ENCODE data around the gene THOP1. TPM values are rescaled to one million over a fixed set of nuclear protein-coding genes. Genes with fewer than 3 reads are reported as not detected.
A peak's percentile ranks its signal among the peaks of the same experiment; 100 is the strongest.
"Not testable (repeated sequence)": the region's sequence is repeated elsewhere in the genome, so short reads cannot be mapped to it uniquely, and the experiment has no call there.

The THOP1 gene
- total RNA-seq, 1 experiment from 2014 or later = 287 TPM

- H3K27me3 ChIP-seq (ENCODE audit: control insufficient read depth, insufficient read depth, low read length) = no peaks in the 10 kb centered on the region
- H3K4me3 ChIP-seq (ENCODE audit: insufficient read depth, low read depth, low read length) = no peak overlapping the region
- H3K36me3 ChIP-seq (replicated peaks; ENCODE audit: control insufficient read depth, insufficient read depth, low read length) = peaks cover 22% of the 10 kb centered on the region
- DNase-seq = no peak
These were observed 24.3 kb downstream of the THOP1 start for GRCh38 chr19:2809387-2810140.

DNA sequence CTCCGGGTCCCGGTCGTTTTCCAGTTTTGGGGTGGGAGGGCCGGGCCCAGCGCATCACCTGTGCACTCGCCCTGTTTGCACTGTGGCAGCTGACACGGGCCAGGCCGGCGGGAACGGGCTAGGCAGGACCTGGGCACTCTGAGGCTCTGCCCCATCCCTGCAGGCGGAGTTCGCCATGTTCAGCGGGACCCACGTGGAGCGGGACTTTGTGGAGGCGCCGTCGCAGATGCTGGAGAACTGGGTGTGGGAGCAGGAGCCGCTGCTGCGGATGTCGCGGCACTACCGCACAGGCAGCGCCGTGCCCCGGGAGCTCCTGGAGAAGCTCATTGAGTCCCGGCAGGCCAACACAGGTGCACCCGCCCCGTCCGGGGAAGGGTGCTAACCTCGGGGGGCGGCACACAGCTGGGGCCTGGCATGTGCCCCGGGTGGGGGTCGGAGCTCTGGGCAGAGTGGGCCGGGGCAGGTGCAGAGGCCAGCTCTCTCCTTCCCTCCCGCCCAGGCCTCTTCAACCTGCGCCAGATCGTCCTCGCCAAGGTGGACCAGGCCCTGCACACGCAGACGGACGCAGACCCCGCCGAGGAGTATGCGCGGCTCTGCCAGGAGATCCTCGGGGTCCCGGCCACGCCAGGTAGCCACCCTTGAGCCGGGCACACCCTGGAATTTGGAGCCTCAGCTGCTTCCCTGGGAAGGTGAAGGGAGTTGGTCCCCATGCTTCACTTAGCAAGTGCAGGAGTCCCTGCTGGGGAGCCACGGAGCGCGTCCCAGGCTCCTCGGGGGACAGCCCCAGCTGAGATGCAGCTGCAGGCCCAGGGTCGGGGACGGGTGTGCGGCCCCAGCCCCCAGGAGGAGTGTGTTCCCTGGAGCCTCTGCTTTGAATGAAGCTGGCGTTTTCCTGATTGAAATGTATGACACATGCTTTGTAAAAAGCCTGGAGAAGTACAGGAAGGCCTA is 25.1 kb downstream of the THOP1 start:
- peaks cover 14% of the 10 kb centered on the region for H3K36me3 ChIP-seq (replicated peaks; ENCODE audit: control insufficient read depth, insufficient read depth, low read length)
- no peaks in the 10 kb centered on the region for H3K27me3 ChIP-seq (ENCODE audit: control insufficient read depth, insufficient read depth, low read length)
- DNase-seq = peak; percentile 57
- no peak overlapping the region for H3K4me3 ChIP-seq (ENCODE audit: insufficient read depth, low read depth, low read length)

DNA sequence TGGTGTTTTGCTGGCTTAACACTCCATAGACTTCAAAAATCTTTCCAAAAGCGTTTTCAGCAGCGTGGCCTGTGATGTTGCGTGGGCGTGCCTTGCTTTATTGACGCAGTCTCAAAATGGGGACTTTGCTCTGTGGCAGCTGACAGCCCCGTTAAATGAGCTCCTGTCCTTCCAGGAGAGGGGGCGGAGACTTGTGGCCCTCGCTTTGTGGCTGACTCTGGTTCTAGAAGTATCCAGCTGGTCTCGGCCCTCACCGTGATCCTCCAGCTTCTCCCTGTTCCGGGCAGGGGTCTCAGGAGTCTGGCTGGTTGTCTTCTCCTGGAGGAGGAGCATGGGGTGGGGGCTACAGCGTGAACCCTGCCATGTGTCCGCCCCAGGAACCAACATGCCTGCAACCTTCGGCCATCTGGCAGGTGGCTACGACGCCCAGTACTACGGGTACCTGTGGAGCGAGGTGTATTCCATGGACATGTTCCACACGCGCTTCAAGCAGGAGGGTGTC is 26.0 kb downstream of the THOP1 start:
- Histone ChIP-seq H3K27me3 (ENCODE audit: control insufficient read depth, insufficient read depth, low read length) (no peaks in the 10 kb centered on the region), H3K4me3 (ENCODE audit: insufficient read depth, low read depth, low read length) (no peak overlapping the region), H3K36me3 (replicated peaks; ENCODE audit: control insufficient read depth, insufficient read depth, low read length) (peaks cover 13% of the 10 kb centered on the region)
- DNase-seq = peak; percentile 44

- Histone ChIP-seq H3K27me3 (ENCODE audit: control insufficient read depth, insufficient read depth, low read length) (no peaks in the 10 kb centered on the region), H3K36me3 (replicated peaks; ENCODE audit: control insufficient read depth, insufficient read depth, low read length) (peaks cover 13% of the 10 kb centered on the region), H3K4me3 (ENCODE audit: insufficient read depth, low read depth, low read length) (no peak overlapping the region)
- DNase-seq = peak; percentile 52
These were observed 26.6 kb downstream of the THOP1 start for GRCh38 chr19:2811735-2812413.

DNA sequence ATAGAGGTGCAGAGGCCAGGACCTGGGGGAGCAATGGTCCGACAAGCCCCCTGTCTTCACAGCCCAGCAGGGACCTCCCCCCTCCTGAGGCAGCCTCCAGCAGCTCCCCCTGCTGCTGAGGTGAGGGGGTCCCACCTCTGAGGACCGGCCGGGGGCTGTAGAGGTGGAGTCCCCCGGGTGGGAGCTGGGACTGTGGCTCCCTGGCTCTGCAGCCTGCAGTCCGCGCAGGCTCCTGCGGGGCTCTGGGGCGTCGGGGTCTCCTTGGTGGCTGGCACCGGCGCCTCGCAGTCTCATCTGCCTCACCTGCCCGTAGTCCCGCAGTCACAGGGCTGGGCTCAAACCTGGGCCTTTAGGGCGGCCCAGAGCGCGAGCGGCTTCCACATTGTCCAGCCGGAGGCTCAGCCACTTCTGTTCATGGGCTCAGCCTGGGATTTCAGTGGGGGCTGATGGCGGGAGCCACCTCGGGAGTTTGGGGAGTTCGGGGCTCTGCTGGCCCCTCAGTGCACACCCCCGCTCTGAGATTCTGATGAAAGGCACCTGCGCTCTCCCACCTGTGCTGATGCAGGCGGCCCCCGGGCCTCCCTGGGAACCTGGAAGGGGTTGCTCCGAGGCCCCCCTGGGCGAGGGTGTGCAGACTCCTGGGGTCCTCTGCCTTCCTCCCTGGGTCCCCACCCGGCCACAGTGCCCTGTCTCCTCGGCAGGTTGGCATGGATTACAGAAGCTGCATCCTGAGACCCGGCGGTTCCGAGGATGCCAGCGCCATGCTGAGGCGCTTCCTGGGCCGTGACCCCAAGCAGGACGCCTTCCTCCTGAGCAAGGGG is 27.3 kb downstream of the THOP1 start:
- no peak overlapping the region for H3K4me3 ChIP-seq (ENCODE audit: insufficient read depth, low read depth, low read length)
- DNase-seq = peak; percentile 67
- H3K36me3 ChIP-seq (replicated peaks; ENCODE audit: control insufficient read depth, insufficient read depth, low read length) = peaks cover 13% of the 10 kb centered on the region
- no peaks in the 10 kb centered on the region for H3K27me3 ChIP-seq (ENCODE audit: control insufficient read depth, insufficient read depth, low read length)

- no peak overlapping the region for H3K4me3 ChIP-seq (ENCODE audit: insufficient read depth, low read depth, low read length)
- H3K36me3 ChIP-seq (replicated peaks; ENCODE audit: control insufficient read depth, insufficient read depth, low read length) = peaks cover 13% of the 10 kb centered on the region
- DNase-seq = peak; percentile 54
- H3K27me3 ChIP-seq (ENCODE audit: control insufficient read depth, insufficient read depth, low read length) = no peaks in the 10 kb centered on the region
These were observed 28.2 kb downstream of the THOP1 start for GRCh38 chr19:2813235-2814160.

DNA sequence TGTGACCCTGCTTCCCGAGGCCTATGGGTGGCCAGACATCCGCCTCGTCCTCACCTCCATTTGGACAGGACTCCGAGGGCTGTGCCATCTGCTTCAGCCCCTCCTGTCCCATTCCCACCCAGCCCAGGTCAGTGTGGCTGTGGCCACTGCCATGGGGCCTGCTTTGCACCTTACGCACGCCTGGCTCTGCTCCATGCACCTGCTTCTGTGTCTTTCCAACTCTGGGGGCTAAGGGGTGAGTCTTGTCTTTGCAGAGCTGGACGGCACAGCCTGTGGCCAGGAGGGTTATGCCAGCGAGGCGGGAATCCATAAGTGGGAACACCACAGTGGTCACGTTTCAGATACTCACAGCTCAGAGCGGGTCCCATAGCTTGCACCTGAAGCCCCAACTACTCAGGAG is 29.1 kb downstream of the THOP1 start:
- H3K36me3 ChIP-seq (replicated peaks; ENCODE audit: control insufficient read depth, insufficient read depth, low read length) = peaks cover 10% of the 10 kb centered on the region
- no peak overlapping the region for H3K4me3 ChIP-seq (ENCODE audit: insufficient read depth, low read depth, low read length)
- H3K27me3 ChIP-seq (ENCODE audit: control insufficient read depth, insufficient read depth, low read length) = no peaks in the 10 kb centered on the region
- DNase-seq = no peak

- H3K27me3 ChIP-seq (ENCODE audit: control insufficient read depth, insufficient read depth, low read length) = no peaks in the 10 kb centered on the region
- DNase-seq = peak; percentile 74
- H3K36me3 ChIP-seq (replicated peaks; ENCODE audit: control insufficient read depth, insufficient read depth, low read length) = peaks cover 6% of the 10 kb centered on the region
- H3K4me3 ChIP-seq (ENCODE audit: insufficient read depth, low read depth, low read length) = no peak overlapping the region
These were observed 29.9 kb downstream of the THOP1 start for GRCh38 chr19:2815191-2815614.

GRCh38 chr19:2815923-2816322 is 30.6 kb downstream of the THOP1 start:
- Histone ChIP-seq H3K27me3 (ENCODE audit: control insufficient read depth, insufficient read depth, low read length) (no peaks in the 10 kb centered on the region), H3K36me3 (replicated peaks; ENCODE audit: control insufficient read depth, insufficient read depth, low read length) (peaks cover 5% of the 10 kb centered on the region), H3K4me3 (ENCODE audit: insufficient read depth, low read depth, low read length) (no peak overlapping the region)
- peak; percentile 66 for DNase-seq

- Histone ChIP-seq H3K36me3 (replicated peaks; ENCODE audit: control insufficient read depth, insufficient read depth, low read length) (peaks cover 4% of the 10 kb centered on the region), H3K27me3 (ENCODE audit: control insufficient read depth, insufficient read depth, low read length) (no peaks in the 10 kb centered on the region), H3K4me3 (ENCODE audit: insufficient read depth, low read depth, low read length) (no peak overlapping the region)
- peak; percentile 64 for DNase-seq
These were observed 31.3 kb downstream of the THOP1 start for GRCh38 chr19:2816641-2817040.

GRCh38 chr19:2817237-2817829 is 32.0 kb downstream of the THOP1 start:
- peak; percentile 61 for DNase-seq
- H3K27me3 ChIP-seq (ENCODE audit: control insufficient read depth, insufficient read depth, low read length); H3K4me3 ChIP-seq (ENCODE audit: insufficient read depth, low read depth, low read length); H3K36me3 ChIP-seq (replicated peaks; ENCODE audit: control insufficient read depth, insufficient read depth, low read length): not testable (repeated sequence)

GRCh38 chr19:2819540-2820111 is 34.3 kb downstream of the THOP1 start, which contains the start of gene ZNF554:
Gene ZNF554, plus strand, starts transcription at chr19:2819868. Its CDS starts 204 bp downstream, at chr19:2820072.
- H3K27me3 ChIP-seq (ENCODE audit: control insufficient read depth, insufficient read depth, low read length) = no peaks in the 10 kb centered on the region

More at GRCh38 chr19:2819540-2820111, 34.3 kb downstream of the THOP1 start, which contains the start of gene ZNF554:
- peak; percentile 99 for DNase-seq
- no peaks in the 10 kb centered on the region for H3K36me3 ChIP-seq (replicated peaks; ENCODE audit: control insufficient read depth, insufficient read depth, low read length)
- peak within 1 kb of the TSS; percentile 72 for H3K4me3 ChIP-seq (ENCODE audit: insufficient read depth, low read depth, low read length)
